ENCODE measurements around the gene FAHD1.
"Not testable (repeated sequence)": the region's sequence is repeated elsewhere in the genome, so short reads cannot be mapped to it uniquely, and the experiment has no call there.

FAHD1 gene

DNA sequence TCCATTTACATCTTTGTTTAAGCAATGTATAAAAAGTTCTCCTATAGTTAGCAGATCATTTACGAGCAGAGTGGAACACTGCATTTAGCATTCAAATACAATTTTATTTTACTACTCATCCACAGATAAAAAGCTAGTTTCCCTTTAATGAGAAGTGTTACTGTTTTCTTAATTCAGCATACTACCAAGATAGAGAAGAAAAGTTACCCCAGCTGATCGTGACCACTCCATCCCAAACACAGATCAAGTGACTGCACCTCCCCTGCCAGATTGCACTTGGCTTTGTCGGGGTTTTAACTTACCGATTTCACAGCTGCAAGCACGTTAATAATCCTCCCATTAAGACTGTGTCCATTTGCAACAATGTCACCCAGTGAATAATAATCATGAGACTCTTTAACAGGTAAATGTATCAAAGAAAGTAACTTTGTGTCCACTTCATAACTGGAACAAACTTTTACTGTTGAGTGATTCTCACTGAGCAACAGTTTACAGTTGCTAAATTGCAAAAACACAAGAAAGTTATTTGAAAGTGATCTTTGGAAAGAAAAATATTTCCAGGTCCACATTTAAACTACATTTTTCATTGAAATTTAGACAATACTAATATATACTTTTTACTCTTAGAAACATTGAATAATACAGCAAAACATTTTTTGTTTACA, 30.6 kb downstream of the FAHD1 start:
- no peak for DNase-seq

GRCh38 chr16:1858189-1858865, 31.3 kb downstream of the FAHD1 start:
- no peak for DNase-seq

DNA sequence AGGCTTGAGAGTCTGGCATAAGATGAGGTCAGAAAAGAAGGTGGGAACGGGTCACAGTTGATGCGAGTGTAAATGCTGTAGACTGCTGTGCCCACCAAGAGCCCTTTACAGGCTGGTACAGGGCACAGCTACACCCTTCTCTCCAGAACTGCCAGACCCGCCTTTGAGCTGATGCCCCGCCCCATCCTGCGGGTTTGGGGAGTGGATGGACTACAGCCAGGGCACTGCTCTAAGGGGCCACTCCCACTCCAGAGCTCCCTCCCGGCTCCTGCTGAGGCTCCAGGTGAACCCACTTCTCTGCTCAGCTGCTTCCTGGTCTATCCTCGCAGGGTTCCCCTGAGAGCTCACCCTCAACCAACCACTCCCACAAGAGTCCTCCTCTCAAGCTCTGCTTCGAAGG, 32.6 kb downstream of the FAHD1 start:
- no peak for DNase-seq

GRCh38 chr16:1861730-1862129, 34.7 kb downstream of the FAHD1 start:
- DNase-seq, result no peak

DNA sequence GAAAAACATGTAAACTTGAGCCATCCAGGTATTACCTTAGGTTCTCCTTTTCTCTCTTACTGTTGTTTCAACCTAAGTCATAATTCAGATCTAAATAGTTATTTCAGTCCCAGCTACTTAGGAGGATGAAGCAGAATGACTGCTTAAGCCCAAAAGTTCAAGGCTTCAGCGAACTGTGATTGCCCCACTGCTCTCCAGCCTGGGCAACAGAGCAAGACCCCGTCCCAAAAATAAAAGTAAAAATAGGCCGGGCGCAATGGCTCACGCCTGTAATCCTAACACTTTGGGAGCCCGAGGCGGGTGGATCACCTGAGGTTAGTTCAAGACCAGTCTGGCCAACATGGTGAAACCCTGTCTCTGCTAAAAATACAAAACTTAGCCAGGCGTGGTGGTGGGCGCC, 35.4 kb downstream of the FAHD1 start:
- no peak for DNase-seq

DNA sequence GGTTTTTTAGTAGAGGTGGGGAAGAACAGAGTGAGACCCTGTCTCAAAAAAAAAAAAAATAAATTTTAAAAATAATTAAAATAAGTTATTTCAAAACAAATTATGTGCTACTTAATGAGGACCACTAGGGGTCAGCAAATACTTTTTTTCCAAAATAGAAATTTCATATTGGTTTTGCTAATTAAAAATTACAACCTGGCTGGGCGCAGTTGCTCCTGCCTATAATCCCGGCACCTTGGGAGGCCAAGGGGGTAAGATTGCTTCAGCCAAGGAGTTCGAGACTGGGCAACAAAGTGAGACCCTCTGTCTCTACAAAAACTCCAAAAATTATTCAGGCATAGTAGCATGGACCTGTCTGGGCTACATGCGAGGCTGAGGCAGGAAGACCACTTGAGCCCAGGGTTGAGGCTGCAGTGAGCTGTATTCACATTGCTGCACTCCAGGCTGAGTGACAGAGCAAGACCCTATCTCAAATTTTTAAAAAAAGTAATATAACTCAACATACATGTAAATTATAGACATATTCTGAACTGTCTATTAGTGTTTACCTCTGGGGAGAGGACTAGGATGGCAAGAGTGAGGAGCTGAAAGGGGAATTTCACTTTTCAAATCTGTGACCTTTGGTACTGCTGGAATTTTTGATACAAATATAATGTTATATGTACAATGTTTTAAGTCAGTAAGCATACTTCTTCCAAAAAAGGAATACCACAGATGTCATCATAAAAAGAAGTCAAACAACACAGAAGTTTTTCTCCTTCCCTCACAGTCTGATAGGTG, 36.9 kb downstream of the FAHD1 start:
- no peak for DNase-seq

DNA sequence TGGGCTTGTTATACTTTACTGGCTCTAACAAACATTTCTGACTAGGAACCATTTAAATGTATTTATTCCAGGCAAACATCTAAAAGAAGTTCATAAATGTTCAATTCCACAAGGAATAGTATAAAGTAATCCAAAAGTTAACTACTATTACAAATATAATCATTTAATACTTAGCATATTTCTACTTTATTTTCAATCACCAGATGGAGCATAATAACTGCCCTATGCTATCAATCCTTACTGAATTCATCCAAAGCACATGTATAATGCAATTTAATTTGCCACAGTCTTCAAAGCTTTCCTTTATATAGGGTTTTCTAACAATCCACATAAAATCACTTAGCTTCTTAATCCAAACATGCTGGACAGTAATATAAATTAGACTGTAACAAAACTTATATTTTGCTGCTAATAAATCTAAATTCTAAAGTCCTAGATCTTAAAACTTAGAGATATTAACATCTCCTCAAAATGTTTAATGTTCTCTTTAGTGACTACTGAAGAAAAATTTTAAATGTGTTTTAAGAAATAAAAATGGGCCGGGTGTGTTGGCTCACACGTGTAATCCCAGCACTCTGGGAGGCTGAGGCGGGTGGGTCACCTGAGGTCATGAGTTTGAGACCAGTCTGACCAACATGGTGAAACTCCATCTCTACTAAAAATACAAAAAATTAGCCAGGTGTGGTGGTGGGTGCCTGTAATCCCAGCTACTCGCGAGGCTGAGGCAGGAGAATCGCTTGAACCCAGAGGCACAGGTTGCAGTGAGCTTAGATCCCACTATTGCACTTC, 39.1 kb downstream of the FAHD1 start:
- DNase-seq, result no peak

GRCh38 chr16:1870365-1871082, 43.5 kb downstream of the FAHD1 start:
- DNase-seq, result no peak

GRCh38 chr16:1871974-1872635, 45.1 kb downstream of the FAHD1 start, which contains the start of gene MEIOB:
Gene MEIOB (minus strand): TSS chr16:1872164. CDS start chr16:1868175, 3,989 bp downstream.
- DNase-seq, result no peak

GRCh38 chr16:1874854-1875253, 47.8 kb downstream of the FAHD1 start:
- DNase-seq, result no peak

GRCh38 chr16:1876066-1876465, 49.1 kb downstream of the FAHD1 start:
- not testable (repeated sequence) for DNase-seq

DNA sequence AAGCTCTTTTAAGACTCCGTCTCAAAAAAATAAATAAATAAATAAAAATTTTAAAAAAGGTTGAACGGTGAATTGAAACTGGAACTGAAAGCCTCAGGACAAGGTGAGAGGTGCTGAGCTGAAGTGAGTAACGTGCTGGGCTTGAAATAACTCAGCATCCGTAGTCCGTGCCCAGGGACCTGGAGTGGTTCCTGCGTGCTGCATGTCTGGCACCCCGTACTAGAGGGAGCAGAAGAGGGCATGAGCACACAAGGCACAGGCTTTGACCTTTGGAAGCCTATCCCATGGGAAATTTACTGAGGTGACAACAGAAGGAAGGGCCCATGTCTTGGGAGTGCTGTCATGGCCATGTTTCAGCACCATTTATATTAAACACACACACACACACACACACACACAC, 49.5 kb downstream of the FAHD1 start:
- DNase-seq, result no peak

DNA sequence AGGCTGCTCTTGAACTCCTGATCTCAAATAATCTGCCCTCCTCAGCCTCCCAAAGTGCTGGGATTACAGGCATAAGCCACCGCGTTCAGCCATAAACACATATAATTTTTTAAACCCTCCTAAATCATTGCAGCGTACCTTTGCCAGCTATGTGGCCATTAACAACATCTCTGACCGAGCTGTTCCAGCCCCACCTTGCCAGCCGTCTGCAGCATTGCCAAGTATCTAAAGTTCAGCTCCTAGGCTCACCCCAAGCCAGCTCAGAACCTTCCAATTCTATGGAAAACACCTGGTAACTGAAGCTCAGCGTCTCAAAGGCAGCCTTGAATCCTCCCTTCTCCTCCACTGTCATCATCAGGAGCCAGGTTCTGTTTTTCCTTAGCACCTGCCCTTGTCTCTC, 50.1 kb downstream of the FAHD1 start:
- DNase-seq, result no peak

GRCh38 chr16:1877804-1878203, 50.8 kb downstream of the FAHD1 start:
- no peak for DNase-seq

DNA sequence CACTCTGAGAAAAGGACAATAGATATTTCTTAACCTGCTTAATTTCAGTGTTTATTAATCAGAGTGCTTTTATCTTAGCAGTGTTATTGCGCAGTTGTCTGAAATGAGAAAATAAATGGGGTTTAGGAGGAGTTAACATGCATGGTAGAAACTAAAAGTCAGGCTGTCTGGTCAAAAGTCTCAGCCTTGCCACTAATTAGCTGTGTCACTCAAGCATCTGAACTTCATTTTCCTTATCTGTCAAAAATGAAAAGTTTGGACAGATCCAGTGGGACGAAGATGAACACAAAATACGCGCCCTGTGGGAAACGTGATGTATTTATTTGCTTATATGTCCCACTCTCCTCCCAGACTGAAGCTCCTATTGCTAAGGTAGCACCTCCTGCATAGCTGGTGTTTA, 51.2 kb downstream of the FAHD1 start:
- no peak for DNase-seq

Data from cortex of kidney (tissue), 1 donor.